ENCODE results near the gene TFRC.
"Not testable (repeated sequence)": the region's sequence is repeated elsewhere in the genome, so short reads cannot be mapped to it uniquely, and the experiment has no call there.

TFRC gene

GRCh38 chr3:196048922-196049598 is 32.8 kb downstream of the TFRC start:
- DNase-seq (ENCODE audit: low read depth), result no peak

- DNase-seq (ENCODE audit: low read depth), result no peak
These were observed 34.4 kb downstream of the TFRC start for GRCh38 chr3:196047391-196048030.

- DNase-seq (ENCODE audit: low read depth), result no peak
These were observed 37.4 kb downstream of the TFRC start for GRCh38 chr3:196044513-196044912.

- DNase-seq (ENCODE audit: low read depth), result no peak
These were observed 39.2 kb downstream of the TFRC start for GRCh38 chr3:196042673-196043072.

- no peak for DNase-seq (ENCODE audit: low read depth)
These were observed 42.5 kb downstream of the TFRC start for GRCh38 chr3:196039359-196039758.

GRCh38 chr3:196026059-196026458 is 55.8 kb downstream of the TFRC start:
- peak; percentile 15 for DNase-seq (ENCODE audit: low read depth)

GRCh38 chr3:196024968-196025367 is 56.9 kb downstream of the TFRC start:
- DNase-seq (ENCODE audit: low read depth), result no peak

GRCh38 chr3:196023947-196024346 is 57.9 kb downstream of the TFRC start:
- DNase-seq (ENCODE audit: low read depth), result no peak

- not testable (repeated sequence) for DNase-seq (ENCODE audit: low read depth)
These were observed 59.4 kb downstream of the TFRC start for GRCh38 chr3:196022499-196022878.

GRCh38 chr3:196020373-196020772 is 61.5 kb downstream of the TFRC start:
- DNase-seq (ENCODE audit: low read depth), result no peak

- not testable (repeated sequence) for DNase-seq (ENCODE audit: low read depth)
These were observed 62.3 kb downstream of the TFRC start for GRCh38 chr3:196019576-196019975.

- not testable (repeated sequence) for DNase-seq (ENCODE audit: low read depth)
These were observed 63.7 kb downstream of the TFRC start for GRCh38 chr3:196018159-196018558.

- DNase-seq (ENCODE audit: low read depth), result peak; percentile 88
These were observed 65.4 kb downstream of the TFRC start for GRCh38 chr3:196016485-196016884.

- DNase-seq (ENCODE audit: low read depth), result no peak
These were observed 65.8 kb downstream of the TFRC start for GRCh38 chr3:196016059-196016458.

GRCh38 chr3:196013587-196014487 is 68.1 kb downstream of the TFRC start:
- no peak for DNase-seq (ENCODE audit: low read depth)

- no peak for DNase-seq (ENCODE audit: low read depth)
These were observed 68.9 kb downstream of the TFRC start for GRCh38 chr3:196012941-196013476.

GRCh38 chr3:196012481-196012880 is 69.4 kb downstream of the TFRC start:
- peak; percentile 67 for DNase-seq (ENCODE audit: low read depth)

GRCh38 chr3:196009456-196009855 is 72.4 kb downstream of the TFRC start:
- DNase-seq (ENCODE audit: low read depth), result no peak

- no peak for DNase-seq (ENCODE audit: low read depth)
These were observed 73.0 kb downstream of the TFRC start for GRCh38 chr3:196008929-196009328.

- no peak for DNase-seq (ENCODE audit: low read depth)
These were observed 73.5 kb downstream of the TFRC start for GRCh38 chr3:196008387-196008786.

GRCh38 chr3:196007744-196008335 is 74.0 kb downstream of the TFRC start:
- DNase-seq (ENCODE audit: low read depth), result no peak

GRCh38 chr3:196005338-196005737 is 76.6 kb downstream of the TFRC start:
- not testable (repeated sequence) for DNase-seq (ENCODE audit: low read depth)

Data from iris pigment epithelial cell (primary cell).